HepG2 (cell line): ENCODE data around the gene RPUSD3. TPM values are rescaled to one million over a fixed set of nuclear protein-coding genes. Genes with fewer than 3 reads are reported as not detected.

Experiments
- ATAC-seq: fragments of 200-7000 bp; cut with Tn5 transposase; 3 replicates; pipeline ENCODE4 v1.9.1; 2020; ENCODE audit warnings: mild to moderate bottlenecking, moderate library complexity
- BruUV-seq: library from RNA; stranded (reverse); fragments of 400-500 nt; replicated peaks from 2 replicates; lab custom pipeline; 2021; lab: Mats Ljungman, UMichigan
- CTCF ChIA-PET: fragments of 300-600 bp; formaldehyde crosslinking; extraction: SDS; loops from one replicate; lab custom pipeline; 2021; ENCODE audit warnings: low total read pairs, inconsistent platforms, low intra/inter-chr PET ratio; lab: Yijun Ruan, JAX
- POLR2A ChIA-PET: fragments of 350-600 bp; sonication (Branson Sonifier 250); formaldehyde crosslinking; loops from one replicate; lab custom pipeline; 2020; ENCODE audit warnings: antibody characterized with exemption, inconsistent platforms; lab: Yijun Ruan, JAX
- DNase-seq: peaks from one replicate; pipeline ENCODE4 v3.0.0-alpha.2; 2015; ENCODE audit warnings: low spot score
- FAIRE-seq: peaks from 3 replicates; lab custom pipeline; 2011; peaks lifted over from hg19 to GRCh38; lab: Jason Lieb, UNC
- H2AFZ ChIP-seq: one replicate; pipeline ENCODE4 v1.6.1; 2011; ENCODE audit warnings: low read length, inconsistent platforms
- H3K27ac ChIP-seq: fragments of 300-600 bp; 3 replicates; pipeline ENCODE4 v1.8.0; 2011; ENCODE audit warnings: mixed run types, mild to moderate bottlenecking, mixed read lengths, low read length, inconsistent platforms; ENCODE audit not compliant: insufficient read depth; ENCODE audit errors: extremely low read length
- H3K27me3 ChIP-seq, 2 experiments: fragments of 200-600 bp in 1 of 2; 2 replicates in 1 of 2; 3 replicates in 1 of 2; pipeline versions ENCODE4 v1.6.0 to v1.8.0; 2011; ENCODE audit warnings: low read length in 2 of 2, mild to moderate bottlenecking in 2 of 2, moderate library complexity in 2 of 2, inconsistent platforms in 1 of 2; ENCODE audit not compliant: insufficient read depth in 2 of 2, control insufficient read depth in 1 of 2
- H3K36me3 ChIP-seq, 2 experiments: fragments of 200-600 bp in 1 of 2; replicated peaks in 1 of 2; 2 replicates in 1 of 2; 3 replicates in 1 of 2; pipeline versions ENCODE4 v1.5.1 to v1.8.0; 2011; ENCODE audit warnings: low read length in 2 of 2, inconsistent platforms in 1 of 2; ENCODE audit not compliant: insufficient read depth in 2 of 2, control insufficient read depth in 1 of 2
- H3K4me1 ChIP-seq: 2 replicates; pipeline ENCODE4 v1.5.1; 2012; ENCODE audit warnings: low read length, inconsistent platforms; ENCODE audit not compliant: insufficient read depth
- H3K4me2 ChIP-seq: 2 replicates; pipeline ENCODE4 v1.6.0; 2011; ENCODE audit warnings: low read depth, low read length, inconsistent platforms
- H3K4me3 ChIP-seq, 3 experiments: fragments of 200-600 bp in 1 of 3; sonication (generic), shearing (Covaris generic) in 1 of 3; replicated peaks in 1 of 3; 2 replicates each; pipeline ENCODE4 v1.5.1; 2011 to 2016; ENCODE audit warnings: low read length in 3 of 3, inconsistent platforms in 2 of 3, low read depth in 2 of 3, mild to moderate bottlenecking in 2 of 3, control low read depth in 1 of 3, mixed read lengths in 1 of 3; ENCODE audit not compliant: insufficient read depth in 1 of 3
- H3K79me2 ChIP-seq: one replicate; pipeline ENCODE4 v1.6.1; 2011; ENCODE audit warnings: low read length, inconsistent platforms; ENCODE audit not compliant: insufficient read depth
- H3K9ac ChIP-seq: 2 replicates; pipeline ENCODE4 v1.6.0; 2011; ENCODE audit warnings: mild to moderate bottlenecking, low read depth, low read length, inconsistent platforms; ENCODE audit not compliant: insufficient read depth
- H3K9me3 ChIP-seq: 2 replicates; pipeline ENCODE4 v1.5.1; 2012; ENCODE audit warnings: mild to moderate bottlenecking, low read length
- H4K20me1 ChIP-seq: 2 replicates; pipeline ENCODE4 v1.6.0; 2011; ENCODE audit warnings: inconsistent platforms, mild to moderate bottlenecking, low read length, moderate library complexity; ENCODE audit not compliant: insufficient read depth
- AGO1 ChIP-seq: fragments of 200-400 bp; formaldehyde crosslinking; IDR thresholded peaks from 2 replicates; pipeline ENCODE4 v1.6.1; 2017; ENCODE audit warnings: mild to moderate bottlenecking, low read depth, low read length, moderate library complexity; ENCODE audit not compliant: poor library complexity, severe bottlenecking
- HNRNPK ChIP-seq: fragments of 200-400 bp; formaldehyde crosslinking; IDR thresholded peaks from 2 replicates; pipeline ENCODE4 v1.6.1; 2018; ENCODE audit warnings: low read length, low read depth, moderate library complexity, mild to moderate bottlenecking; ENCODE audit not compliant: poor library complexity, severe bottlenecking
- KMT2A ChIP-seq: sonication (generic); formaldehyde crosslinking; IDR thresholded peaks from 2 replicates; pipeline ENCODE4 v1.4.0; 2020; ENCODE audit warnings: missing genetic modification reagents
- MXD4 ChIP-seq: IDR thresholded peaks from 2 replicates; pipeline ENCODE4 v1.6.1; 2016; ENCODE audit warnings: mild to moderate bottlenecking, missing biosample characterization, missing genetic modification reagents
- RBM39 ChIP-seq: fragments of 200-400 bp; formaldehyde crosslinking; IDR thresholded peaks from one replicate; pipeline ENCODE4 v1.6.1; 2018; ENCODE audit warnings: antibody characterized with exemption, mild to moderate bottlenecking, low read depth, low read length; ENCODE audit not compliant: poor library complexity, severe bottlenecking
- TOPORS ChIP-seq: sonication (generic); formaldehyde crosslinking; IDR thresholded peaks from 2 replicates; pipeline ENCODE4 v1.8.0; 2023; ENCODE audit warnings: mild to moderate bottlenecking, missing genetic modification reagents
- ZNF121 ChIP-seq: sonication (generic); formaldehyde crosslinking; IDR thresholded peaks from 2 replicates; pipeline ENCODE4 v1.5.0; 2020; ENCODE audit warnings: mild to moderate bottlenecking, missing genetic modification reagents
- ZNF3 ChIP-seq: IDR thresholded peaks from 2 replicates; pipeline ENCODE4 v1.7.0; 2017; ENCODE audit warnings: inconsistent platforms
- ZNF552 ChIP-seq: sonication (generic); formaldehyde crosslinking; IDR thresholded peaks from 2 replicates; pipeline ENCODE4 v1.9.0; 2022; ENCODE audit warnings: missing genetic modification reagents, mild to moderate bottlenecking, borderline replicate concordance
- WGBS: methylation state at CpG from one replicate; pipeline ENCODE4 v1.1.6; 2017; ENCODE audit warnings: low lambda C conversion rate; 5-methylcytosine and 5-hydroxymethylcytosine counted together
- in situ Hi-C: cut with HindIII; loops from 2 replicates; pipeline ENCODE4 v1.10.0; 2017; ENCODE audit warnings: low pct_unique_long_range_greater_than_20kb; ENCODE audit not compliant: extremely low pct_ligation_motif_present
- intact Hi-C: fragments of 100-400 bp; cut with micrococcal nuclease; formaldehyde crosslinking; loops from one replicate; pipeline ENCODE4 v1.10.0; 2022; ENCODE audit not compliant: unreplicated experiment
- polyA plus RNA-seq, 8 experiments: library from polyadenylated mRNA; depleted of rRNA in 3 of 8; stranded (reverse) in 7 of 8; unstranded in 1 of 8; fragments of >200 nt; fragmentation: Illumina TruSeq in 4 of 8; extraction: Trizol in 4 of 8; gene quantifications; 2 replicates each; pipeline versions ENCODE4 v1.2.1 to v1.2.3, GENCODE V29; 2011 to 2016; ENCODE audit warnings: low read depth in 4 of 8, missing spikeins in 1 of 8, mixed read lengths in 1 of 8; ENCODE audit not compliant: insufficient read depth in 1 of 8
- total RNA-seq, 5 experiments: library from RNA; depleted of rRNA; stranded (reverse); fragments of >200 nt; fragmentation: Illumina TruSeq; extraction: Trizol; gene quantifications; 2 replicates each; pipeline ENCODE4 v1.2.3, GENCODE V29; 2016; ENCODE audit warnings: low read depth in 1 of 5
- TF ChIP-seq, protein P1 (sequence below): sonication (generic); formaldehyde crosslinking; IDR thresholded peaks from 2 replicates; pipeline ENCODE4 v1.5.0; 2020; ENCODE audit warnings: mild to moderate bottlenecking, missing genetic modification reagents

Gene RPUSD3
- total and polyA plus RNA-seq, 2 of the 13 experiments (the other 11 are each of a cell fraction or from before 2014, with no cell fraction given): 32.1 to 48.7 TPM

DNA sequence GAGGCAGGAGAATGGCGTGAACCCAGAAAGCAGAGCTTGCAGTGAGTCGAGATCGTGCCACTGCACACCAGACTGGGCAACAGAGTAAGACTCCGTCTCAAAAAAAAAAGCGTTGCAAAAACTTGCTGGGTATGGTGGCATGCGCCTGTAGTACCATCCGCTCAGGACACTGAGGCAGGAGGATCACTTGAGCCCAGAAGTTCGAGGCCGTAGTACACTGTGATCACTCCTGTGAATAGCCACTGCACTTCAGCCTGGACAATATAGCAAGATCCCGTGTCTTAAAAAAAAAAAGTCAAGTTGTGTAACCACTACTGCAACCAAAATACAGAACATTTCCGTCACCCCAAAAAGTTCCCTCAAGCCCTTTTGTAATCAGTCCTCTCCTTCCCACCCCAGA, 49.4 kb downstream of the RPUSD3 start:
- no peak overlapping the region for H3K27ac ChIP-seq
- H3K4me2 ChIP-seq: peak overlapping the region; percentile 92; the same call in 1 of the 2 replicates
- peaks cover 28% of the 10 kb centered on the region for H3K4me1 ChIP-seq
- POLR2A ChIA-PET: no interaction called here
- ATAC-seq (no peak), DNase-seq (no peak), FAIRE-seq (no peak)
- in situ Hi-C loops: no loop called here
- peaks cover 32% of the 10 kb centered on the region for H3K79me2 ChIP-seq
- 95% methylated on average over 11 of the region's 11 CpGs for WGBS
- H3K9me3 ChIP-seq: no peaks in the 10 kb centered on the region
- H4K20me1 ChIP-seq: no peaks in the 10 kb centered on the region; the same call in 1 of the 2 replicates
- CTCF ChIA-PET: no interaction called here
- no peak overlapping the region for H2AFZ ChIP-seq
- intact Hi-C loops: no loop called here
- no TSS peak for BruUV-seq
- H3K27me3 ChIP-seq: peaks cover 0 to 5% of the 10 kb centered on the region in 2 experiments; a peak in 1 of 5 replicates
- H3K4me3 ChIP-seq: peak overlapping the region in 1 of 3 experiments; percentile 93; a peak in 1 of 6 replicates
- TF ChIP-seq AGO1: no peak
- peak; percentile 92 for TF ChIP-seq ZNF121 (CRISPR knock-in tag)
- peaks cover 7 to 41% of the 10 kb centered on the region in 2 experiments; a peak in 4 of 5 replicates for H3K36me3 ChIP-seq
- H3K9ac ChIP-seq: no peak overlapping the region

DNA sequence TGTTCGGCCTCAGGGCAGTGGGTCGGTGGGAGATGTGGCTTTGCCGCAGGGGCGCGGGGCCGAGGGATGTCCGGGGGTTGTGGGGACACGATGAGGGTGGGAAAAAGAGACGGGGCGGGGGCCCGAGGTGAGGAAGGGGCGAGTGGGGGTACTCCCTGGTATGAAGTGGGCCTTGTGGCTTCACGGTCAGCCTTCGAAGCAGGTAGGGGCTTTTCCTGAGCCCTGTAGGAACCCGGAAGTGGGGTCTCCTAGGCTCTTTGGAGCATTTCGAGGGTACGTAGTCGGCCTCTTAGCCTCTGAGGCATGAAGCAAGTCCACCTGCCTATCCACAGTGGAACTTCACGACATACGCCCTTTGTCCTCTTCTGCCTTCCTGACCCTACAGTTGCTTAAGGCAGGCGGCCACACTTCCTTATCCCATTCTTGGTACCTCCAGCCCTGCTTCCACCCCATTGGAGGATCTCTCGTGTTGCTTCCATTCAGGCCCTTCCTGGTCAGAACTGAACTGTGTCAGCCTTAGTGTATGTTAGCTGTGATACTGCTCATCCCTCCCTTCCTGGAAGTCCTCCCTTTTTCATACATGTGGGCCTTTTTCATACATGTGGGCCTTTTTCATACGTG, 50.5 kb downstream of the RPUSD3 start:
- H3K27ac ChIP-seq: peak overlapping the region; percentile 97
- peak overlapping the region; percentile 72 to 93 (median 93) for H3K4me3 ChIP-seq
- CTCF ChIA-PET: no interaction called here
- POLR2A ChIA-PET: interaction anchor here (0.7 to 1.8 kb wide), 34 partner anchors 8 to 471 kb away, joined by 3 to 33 read pairs (median 4); partner anchors contain the start of genes BRPF1, CAMK1, CRELD1 and IL17RC
- H3K79me2 ChIP-seq: peaks cover 32% of the 10 kb centered on the region
- peak; percentile 28 for DNase-seq
- no peaks in the 10 kb centered on the region for H3K9me3 ChIP-seq
- no peak for FAIRE-seq
- H3K27me3 ChIP-seq: peaks cover 0 to 5% of the 10 kb centered on the region in 2 experiments; a peak in 1 of 5 replicates
- H3K4me2 ChIP-seq: peak overlapping the region; percentile 92
- intact Hi-C loops: loop anchor here (2.0 kb wide), 1 partner anchor 62 kb away; the partner anchor contains the start of gene BRPF1
- peak overlapping the region; percentile 95 for H3K9ac ChIP-seq
- H2AFZ ChIP-seq: no peak overlapping the region
- no peaks in the 10 kb centered on the region; the same call in 1 of the 2 replicates for H4K20me1 ChIP-seq
- ATAC-seq: peak; percentile 33
- peaks cover 28% of the 10 kb centered on the region for H3K4me1 ChIP-seq
- BruUV-seq: TSS peak; percentile 69
- under 1% methylated on average over 19 of the region's 23 CpGs for WGBS
- peaks cover 8 to 37% of the 10 kb centered on the region in 2 experiments; a peak in 4 of 5 replicates for H3K36me3 ChIP-seq
- in situ Hi-C loops: no loop called here
- peak; percentile 61 for TF ChIP-seq HNRNPK
- TF ChIP-seq TOPORS: 0 out of 2 replicates have a peak, but pooled peaks have one; percentile 60
- TF ChIP-seq, protein P1, sequence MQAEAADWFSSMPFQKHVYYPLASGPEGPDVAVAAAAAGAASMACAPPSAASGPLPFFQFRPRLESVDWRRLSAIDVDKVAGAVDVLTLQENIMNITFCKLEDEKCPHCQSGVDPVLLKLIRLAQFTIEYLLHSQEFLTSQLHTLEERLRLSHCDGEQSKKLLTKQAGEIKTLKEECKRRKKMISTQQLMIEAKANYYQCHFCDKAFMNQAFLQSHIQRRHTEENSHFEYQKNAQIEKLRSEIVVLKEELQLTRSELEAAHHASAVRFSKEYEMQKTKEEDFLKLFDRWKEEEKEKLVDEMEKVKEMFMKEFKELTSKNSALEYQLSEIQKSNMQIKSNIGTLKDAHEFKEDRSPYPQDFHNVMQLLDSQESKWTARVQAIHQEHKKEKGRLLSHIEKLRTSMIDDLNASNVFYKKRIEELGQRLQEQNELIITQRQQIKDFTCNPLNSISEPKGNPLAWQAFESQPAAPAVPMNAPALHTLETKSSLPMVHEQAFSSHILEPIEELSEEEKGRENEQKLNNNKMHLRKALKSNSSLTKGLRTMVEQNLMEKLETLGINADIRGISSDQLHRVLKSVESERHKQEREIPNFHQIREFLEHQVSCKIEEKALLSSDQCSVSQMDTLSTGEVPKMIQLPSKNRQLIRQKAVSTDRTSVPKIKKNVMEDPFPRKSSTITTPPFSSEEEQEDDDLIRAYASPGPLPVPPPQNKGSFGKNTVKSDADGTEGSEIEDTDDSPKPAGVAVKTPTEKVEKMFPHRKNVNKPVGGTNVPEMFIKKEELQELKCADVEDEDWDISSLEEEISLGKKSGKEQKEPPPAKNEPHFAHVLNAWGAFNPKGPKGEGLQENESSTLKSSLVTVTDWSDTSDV (CRISPR knock-in tag): 0 out of 2 replicates have a peak, but pooled peaks have one; percentile 64
- peak; percentile 73 for TF ChIP-seq RBM39
- peak; percentile 24; the same call in 1 of the 2 replicates for TF ChIP-seq KMT2A (CRISPR knock-in tag)
- TF ChIP-seq MXD4: 0 out of 2 replicates have a peak, but pooled peaks have one; percentile 10
- peak; percentile 36; the same call in 1 of the 2 replicates for TF ChIP-seq ZNF3 (CRISPR knock-in tag)
- TF ChIP-seq ZNF552 (CRISPR knock-in tag): 0 out of 2 replicates have a peak, but pooled peaks have one; percentile 3
